Measurements from ENCODE around the gene ERBB4. TPM values are rescaled to one million over a fixed set of nuclear protein-coding genes. Genes with fewer than 3 reads are reported as not detected.

Gene ERBB4
- total and polyA plus RNA-seq, 2 of the 8 experiments (the other 6 are each of a cell fraction or from before 2014, with no cell fraction given), result 0.34 to 1.3 TPM

DNA sequence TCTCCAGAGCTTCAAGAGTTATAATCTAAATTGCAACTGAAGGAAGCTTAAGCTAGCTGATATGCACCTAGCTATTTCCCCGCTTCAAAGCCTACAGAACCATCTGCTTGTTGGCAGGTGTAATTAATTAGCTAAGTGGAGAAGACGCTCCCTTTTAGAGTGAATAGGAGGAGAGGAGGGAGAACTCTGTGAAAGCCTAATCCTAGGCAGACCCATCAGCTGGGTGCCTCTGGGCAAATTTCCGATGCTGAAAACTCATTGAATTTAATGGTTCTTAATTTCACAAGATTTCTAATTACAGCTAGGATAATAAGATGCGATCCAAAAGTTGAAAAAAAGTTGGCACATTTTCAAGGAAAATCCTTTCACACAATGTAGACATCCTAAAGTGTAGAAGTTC lies 735.9 kb downstream of the ERBB4 start (continued):
- TF ChIP-seq BCL11A (IDR thresholded peaks at IDR 0.05; ENCODE audit: low read depth in 2 of 2, low read length in 2 of 2) (no peak), RFX5 (IDR thresholded peaks at IDR 0.05; ENCODE audit: borderline replicate concordance, low read depth, low read length) (no peak), SP1 (IDR thresholded peaks at IDR 0.05; ENCODE audit: low read depth, low read length) (no peak)
